Right lung (tissue), 5 donors: ENCODE measurements around the gene TCP11. TPM values are rescaled to one million over a fixed set of nuclear protein-coding genes. Genes with fewer than 3 reads are reported as not detected.

Source experiments
- DNase-seq, 2 donors: peaks; one replicate each; pipeline ENCODE4 v3.0.0-alpha.2; 2013
- polyA plus RNA-seq, 5 donors: library from polyadenylated mRNA; unstranded; fragments of 120-200 nt; gene quantifications; one replicate each; pipeline versions ENCODE4 v1.2.1 to v1.2.3, GENCODE V29; 2013; ENCODE audit warnings: inconsistent platforms in 1 of 5, low replicate concordance in 1 of 5; ENCODE audit not compliant: insufficient read length in 5 of 5, insufficient read depth in 1 of 5

Gene TCP11
- polyA plus RNA-seq, 5 donors, result 0.63 to 1.5 (median 0.86) TPM

DNA sequence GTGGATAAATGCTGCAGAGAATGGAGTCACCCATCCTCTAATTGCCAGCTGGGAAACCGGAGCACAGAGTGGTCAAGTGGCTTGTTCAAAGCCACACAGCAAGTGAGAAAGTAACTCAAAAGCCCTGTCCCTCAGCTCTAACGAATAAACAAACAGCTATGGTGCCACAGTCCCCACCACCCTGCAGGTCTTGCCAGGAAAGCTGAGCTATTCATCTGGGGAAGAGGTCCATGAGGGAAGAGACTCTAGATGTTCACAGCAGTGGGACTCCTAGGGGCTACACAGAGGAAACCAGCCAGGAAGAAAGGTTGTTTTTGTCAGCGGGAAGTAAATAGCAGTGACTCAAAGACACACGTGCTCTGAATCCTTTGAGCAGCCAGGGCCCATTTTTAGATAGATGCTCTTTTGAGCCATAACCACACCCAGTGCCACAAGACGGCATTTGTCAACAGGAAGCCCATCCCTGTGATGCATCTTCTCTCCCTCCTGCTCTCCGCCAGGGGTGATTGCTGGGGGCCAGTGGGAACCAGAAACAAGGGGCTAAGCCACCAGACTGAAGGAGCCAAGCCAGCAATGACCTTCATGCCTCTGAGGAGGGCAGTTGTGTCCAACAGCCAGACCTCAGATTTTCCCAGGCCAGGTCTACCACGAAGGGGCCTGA is 32.4 kb upstream of the TCP11 start:
- no peak for DNase-seq

DNA sequence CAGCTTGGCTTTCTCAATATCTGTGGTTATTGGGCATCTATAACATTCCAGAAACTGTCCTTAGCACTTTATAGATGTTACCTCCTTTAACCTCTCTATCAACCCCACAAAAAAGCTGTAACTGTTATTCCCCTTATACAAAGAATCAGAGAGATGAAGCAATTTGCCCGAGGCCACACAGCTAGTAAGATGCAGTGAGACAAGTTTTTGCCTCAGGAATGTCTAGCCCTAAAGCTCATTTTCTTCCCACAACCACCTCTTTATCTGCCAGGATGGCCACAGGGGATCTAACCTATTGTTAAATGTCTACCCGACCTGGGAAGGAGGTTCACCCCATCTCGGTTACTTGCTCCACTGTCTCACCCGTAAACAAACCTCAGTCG is 31.9 kb upstream of the TCP11 start:
- no peak for DNase-seq

DNA sequence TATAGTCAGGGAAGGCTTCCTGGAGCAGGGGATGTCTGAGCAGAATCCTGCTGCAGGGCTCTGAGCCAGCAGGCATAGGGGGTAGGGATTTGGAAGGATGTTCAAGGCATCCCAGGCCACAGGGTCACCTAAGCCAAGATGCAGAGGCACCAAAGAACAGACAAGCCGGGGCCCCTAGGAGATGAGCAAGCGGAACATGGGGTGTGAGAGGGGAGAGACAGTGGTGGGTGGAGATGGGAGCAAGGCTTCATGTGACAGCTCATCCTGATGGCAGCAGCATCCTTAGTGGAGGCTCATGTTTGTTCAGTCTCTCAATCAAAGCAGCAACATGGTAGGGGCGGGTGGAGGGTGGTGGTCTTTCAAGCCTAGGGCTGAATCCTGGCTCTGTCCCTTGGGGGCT is 29.8 kb upstream of the TCP11 start:
- DNase-seq, result no peak

DNA sequence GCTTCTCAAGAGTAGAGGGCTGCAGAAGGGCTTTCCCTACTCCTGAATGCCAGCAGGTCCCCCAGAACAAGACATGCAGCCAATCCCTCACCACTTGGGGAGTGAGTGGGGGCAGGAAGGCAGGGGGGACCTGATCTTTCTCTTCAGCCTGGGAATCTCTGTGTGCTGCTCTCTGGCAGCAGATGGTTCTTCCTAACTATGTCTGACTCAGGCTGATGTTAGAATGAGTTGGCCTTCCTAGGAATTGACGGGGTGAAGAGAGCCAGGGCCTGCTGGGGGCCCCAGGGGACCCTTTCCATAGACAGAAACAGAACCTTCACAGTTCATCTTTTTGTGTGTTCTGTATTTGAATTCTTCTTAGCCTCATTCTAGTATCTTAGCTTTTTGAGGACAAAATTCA is 29.0 kb upstream of the TCP11 start:
- DNase-seq, result no peak

DNA sequence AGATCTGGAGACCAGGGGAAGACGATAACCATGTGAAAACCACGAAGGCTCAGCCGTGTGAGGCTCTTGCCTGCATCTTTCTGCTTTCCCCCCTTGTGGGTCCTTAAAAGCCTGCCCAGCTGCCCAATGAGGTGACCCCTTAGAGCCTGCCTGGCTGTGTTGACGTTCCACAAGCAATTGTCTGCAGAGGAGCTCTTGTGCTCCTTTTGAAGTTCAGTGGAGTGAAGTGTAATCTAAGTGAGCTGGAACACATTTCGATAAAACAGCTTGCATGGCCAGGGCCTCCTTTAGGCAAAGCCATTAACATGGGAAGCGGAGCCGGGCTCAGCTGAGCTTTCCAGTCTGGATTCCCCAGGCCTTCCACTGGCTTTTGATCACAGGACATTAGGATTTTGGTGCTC is 27.3 kb upstream of the TCP11 start:
- no peak for DNase-seq

DNA sequence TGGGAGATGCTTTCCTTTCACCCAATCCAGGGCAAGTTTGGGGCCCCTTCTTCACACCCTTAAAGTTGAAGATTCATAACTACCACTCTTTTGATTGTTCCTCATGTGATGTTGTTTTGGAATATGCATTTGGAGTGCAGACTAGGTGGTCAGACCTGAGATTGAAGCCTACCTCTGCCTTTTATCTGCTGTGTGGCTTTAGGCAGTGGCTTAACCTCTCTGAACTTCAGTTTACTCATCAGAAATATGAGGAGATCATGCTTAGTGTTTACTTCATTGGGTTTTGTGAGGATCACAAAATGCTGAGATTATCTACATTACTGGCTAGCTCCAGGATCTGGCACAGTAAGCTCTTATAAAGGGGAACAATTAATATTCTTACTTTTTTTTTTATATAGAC is 26.4 kb upstream of the TCP11 start:
- DNase-seq, result no peak

DNA sequence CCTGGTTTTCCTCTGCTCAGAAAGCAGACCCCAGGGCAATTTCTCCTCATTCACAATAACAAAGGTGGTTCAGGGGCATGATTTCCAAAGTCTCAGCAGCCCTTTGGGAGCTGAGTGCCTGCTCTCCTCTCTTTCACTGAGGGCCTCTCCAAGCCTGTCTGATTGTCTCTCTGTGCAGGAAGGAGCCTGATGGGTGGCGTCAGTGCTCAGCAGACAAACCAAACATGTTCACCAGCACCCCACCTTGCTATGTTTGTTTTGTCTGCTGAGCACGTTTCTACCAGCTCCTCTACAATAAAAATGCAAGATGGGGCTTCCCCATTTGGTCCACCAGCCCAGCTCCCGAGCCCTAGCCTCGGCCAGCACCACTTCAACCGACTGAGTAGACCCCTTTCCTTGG is 25.4 kb upstream of the TCP11 start:
- no peak for DNase-seq

DNA sequence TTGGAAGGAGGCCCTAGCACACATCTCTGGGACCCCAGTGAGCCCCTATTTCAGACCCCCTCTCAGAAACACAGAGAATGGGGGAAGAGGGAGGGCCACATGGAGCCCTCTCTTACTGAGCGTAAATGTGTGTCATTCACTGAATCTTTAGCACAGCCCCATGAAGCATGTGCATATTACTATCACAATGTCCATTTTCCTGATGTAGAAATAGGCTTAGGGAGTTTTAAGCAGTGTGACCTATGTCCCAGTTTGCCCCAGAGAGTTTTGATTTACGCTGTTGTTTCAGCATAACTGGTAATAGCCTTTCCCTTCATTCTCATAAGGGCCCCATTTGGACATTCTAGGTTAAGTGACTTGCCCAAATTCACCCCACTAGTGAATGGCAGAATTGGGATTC is 25.0 kb upstream of the TCP11 start:
- no peak for DNase-seq

DNA sequence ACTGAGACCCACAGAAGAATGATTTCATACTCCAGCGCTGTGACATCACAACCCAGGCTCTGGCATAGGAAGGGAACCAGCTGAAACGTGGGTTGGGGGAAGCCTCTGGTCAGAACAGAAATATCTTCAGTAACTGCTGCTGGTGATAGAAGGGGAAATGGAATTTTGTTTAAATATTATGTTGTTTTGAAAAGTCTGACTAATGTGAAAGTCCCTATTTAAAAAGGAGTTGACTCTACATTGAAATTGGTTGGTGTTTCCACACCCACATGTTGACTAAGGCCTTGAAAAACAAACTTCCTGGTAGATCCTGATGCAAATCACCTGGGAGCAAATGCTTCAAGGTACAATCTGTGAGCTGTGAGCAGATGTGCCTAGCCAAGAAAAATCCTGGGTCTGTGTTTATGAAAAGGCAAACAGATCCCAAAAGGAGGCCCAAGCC is 24.5 kb upstream of the TCP11 start:
- DNase-seq, result no peak

DNA sequence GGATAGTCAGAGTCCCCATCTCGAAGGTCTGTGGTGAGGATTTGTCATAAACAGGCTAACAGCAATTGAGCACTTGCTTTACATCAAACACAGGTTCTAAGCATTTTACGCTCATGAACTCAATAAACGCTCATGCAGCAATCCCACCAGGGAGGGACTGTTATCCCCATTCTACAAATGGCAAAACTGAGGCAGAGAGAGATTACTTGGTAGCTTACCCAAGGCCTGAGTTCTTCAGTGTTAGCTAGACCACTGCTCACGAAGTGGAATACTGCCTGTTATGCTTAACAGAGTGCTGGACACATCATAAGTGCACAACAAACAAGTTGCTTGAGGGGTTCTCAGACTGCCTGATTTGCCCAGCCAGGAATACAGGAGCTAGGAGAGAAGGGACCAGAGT is 23.7 kb upstream of the TCP11 start:
- no peak for DNase-seq

DNA sequence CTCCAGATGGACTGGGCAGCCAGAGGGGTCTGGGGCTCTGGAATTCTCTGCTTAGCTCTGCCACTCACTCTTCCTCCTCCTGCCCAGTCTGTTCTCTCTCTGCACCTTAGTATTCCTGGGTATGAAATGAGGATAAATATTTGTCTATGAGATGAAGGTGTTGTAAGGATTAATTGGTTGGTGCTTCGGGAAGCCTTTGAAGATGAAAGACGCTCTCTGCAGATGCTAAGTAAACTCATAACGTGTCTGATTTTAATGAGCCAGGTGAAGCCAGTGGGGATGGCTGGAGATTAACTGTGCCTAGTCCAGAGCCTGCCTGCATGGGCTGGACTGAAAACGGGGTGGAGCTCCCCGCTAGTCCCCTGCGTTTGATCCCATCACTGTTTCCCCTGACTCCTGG is 23.1 kb upstream of the TCP11 start:
- DNase-seq, result no peak

DNA sequence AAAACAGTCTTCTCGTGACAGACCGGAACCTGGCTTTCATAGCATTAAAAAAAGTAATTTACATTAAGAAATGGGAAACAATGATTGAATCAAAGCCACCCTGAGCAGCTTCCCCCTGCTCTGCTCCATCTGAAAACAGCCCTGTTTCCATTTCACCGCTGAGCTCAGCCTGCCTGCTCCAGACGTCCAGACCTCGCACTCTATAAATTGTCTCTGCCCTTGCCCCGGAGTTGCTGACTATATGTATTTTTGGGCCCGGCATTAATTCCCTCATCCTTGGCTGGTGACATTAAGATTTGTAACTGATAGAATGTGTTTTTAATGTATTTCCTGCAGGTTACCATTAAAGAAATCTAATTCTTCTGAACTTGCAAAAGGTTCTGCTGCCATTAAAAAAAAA is 22.7 kb upstream of the TCP11 start:
- DNase-seq, result no peak

DNA sequence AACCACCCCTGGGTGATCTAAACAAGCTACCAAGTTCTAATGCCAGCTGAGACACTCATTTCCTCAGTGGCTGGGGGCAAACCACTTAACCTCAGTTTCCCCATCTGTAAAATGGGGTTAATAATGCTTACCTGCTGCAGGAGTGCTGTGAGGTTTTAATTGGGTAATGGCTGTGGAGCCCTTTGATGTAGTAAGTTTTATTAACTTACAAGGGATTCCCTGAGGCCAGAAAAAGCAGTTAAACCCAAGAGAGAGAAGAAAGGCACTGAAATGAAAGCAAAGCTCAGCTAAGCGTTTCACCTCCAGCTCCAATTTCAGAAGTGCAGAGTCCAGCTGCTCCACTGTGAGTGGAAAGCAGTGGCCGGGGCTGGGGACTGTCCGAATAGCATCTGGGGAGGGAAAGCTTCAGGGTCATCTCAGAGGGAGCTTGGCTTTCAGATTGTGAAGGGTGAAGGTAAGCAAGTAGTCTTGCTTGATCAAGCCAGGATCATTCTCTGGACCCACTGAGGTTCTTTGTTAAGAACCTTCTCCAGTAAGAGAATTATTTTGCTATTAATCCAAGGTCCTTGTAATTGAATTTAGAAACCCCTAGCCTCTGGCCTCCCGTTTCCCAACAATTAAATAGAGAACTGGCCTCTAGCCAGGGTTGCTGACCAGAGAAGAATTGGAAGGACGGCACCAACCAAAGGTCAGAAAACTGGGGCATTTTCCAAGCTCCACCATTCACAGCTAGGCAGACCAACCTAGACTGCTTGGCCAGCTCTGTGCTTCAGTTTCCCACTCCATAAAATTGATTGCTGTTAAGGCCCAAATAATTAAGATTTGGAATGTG is 20.9 kb upstream of the TCP11 start:
- DNase-seq, result no peak

DNA sequence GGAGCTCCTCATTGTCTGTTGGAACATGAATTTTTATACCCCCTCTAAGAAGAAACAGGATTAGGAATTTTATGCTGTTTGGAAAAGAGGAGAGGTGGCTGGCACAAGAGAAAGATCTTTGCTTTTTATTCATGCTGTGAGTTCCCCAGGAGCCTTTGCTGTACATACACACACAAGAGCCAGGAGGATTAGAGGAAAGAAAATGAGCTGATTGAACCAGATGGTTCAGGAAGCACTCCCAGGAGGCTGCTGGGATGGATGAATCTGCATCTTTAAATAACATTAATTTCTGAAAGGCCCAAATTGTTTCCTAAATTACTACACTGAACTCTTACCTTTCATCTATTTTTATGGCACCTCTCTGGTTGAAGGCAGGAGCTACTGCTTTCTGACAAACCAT is 20.1 kb upstream of the TCP11 start:
- DNase-seq, result no peak

DNA sequence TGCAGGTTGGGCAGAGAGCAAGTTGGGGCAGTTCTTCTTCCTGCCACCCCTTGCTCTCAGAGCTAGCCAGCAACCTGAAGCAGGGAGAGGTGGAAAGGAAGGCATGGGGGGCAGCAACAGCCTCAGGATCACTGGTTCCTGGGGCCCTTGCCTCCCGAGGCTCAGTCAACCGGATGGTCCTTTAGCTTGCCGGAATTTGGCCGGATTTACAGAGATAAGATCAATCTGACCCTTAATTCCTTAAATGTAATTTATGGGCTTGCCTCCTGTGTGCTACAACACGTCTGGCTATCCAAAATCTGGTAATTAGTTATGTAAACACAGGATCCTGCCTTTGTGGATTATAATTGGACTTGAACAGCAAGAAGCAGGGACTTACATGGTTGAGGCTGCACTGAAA is 19.5 kb upstream of the TCP11 start:
- no peak for DNase-seq

DNA sequence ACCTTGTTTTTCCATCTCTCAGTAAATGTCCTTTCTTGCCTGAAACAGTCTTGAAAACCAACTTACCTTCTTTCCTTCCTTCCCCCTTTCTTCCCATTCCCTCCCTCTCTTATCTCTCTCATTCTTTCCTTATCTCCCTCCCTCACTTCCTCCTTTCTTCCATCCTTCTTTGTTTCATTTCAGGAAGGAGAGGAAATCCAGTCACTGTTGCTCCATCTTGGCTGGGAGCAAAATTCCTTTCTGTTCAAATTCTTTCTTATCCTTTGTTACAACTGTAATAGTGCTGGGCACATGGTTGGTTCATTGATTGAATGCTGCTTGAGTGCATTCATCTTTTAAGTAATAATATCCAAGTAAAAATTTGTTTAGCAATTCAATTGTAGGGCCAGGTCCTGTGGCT is 17.4 kb upstream of the TCP11 start:
- DNase-seq, result no peak

DNA sequence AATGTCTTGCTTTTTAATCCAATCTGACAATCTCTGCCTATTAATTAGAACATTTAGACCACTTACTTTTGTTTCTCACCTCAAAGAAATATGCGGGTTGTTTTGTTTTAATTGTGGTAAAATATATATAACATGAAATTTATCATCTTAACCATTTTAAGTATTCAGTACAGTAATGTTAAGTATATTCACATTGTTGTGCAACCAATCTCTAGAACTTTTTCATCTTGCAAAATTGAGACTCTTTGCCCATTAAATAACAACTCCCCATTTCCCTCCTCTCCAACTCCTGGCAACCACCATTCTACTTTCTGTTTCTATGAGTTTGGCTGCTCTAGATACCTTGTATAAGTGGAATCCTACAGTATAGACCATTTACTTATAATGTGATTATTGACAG is 13.8 kb upstream of the TCP11 start:
- DNase-seq, result no peak

DNA sequence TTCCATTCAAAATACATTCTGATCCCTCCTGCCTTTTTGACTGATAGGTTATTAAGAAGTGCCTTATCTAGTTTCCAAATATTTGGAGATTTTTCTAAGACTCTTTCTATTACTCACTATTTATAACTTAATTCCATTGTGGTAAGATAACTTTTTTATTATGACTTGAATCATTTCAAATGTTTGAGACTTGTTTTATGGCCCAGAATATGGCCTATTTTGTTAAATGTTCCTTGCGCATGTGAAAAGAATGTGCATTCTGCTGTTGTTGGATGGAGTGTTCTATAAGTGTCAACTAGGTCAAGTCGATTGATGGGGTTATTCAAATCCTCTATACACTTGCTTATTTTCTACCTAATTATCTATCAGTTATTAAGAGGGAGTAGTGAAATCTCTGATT is 13.1 kb upstream of the TCP11 start:
- no peak for DNase-seq

DNA sequence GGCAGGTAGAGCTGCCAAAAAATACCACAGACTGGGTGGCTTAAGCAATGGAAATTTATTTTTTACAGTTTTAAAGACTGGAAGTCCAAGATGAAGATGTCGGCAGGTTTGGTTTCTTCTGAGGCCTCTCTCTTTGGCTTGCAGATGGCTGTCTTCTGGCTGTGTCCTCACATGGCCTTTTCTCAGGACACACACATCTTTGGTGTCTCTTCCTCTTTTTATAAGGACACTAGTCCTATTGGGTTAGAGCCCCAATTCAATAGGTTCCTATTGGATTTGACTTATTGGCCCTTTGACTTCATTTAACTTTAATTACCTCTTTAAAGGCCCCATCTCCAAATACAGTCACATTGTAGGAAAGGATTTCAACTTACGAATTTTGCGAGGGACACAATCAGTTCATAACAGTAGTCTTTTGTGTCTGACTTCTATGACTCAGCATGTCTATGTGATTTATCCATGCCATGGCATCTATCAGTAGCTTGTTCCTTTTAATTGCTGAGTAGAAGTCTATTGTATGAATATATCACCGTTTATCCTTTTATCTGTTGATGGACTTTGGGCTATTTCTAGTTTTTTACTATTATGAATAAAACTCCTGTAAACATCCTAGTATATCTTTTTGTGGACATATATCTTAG is 11.0 kb upstream of the TCP11 start:
- no peak for DNase-seq

DNA sequence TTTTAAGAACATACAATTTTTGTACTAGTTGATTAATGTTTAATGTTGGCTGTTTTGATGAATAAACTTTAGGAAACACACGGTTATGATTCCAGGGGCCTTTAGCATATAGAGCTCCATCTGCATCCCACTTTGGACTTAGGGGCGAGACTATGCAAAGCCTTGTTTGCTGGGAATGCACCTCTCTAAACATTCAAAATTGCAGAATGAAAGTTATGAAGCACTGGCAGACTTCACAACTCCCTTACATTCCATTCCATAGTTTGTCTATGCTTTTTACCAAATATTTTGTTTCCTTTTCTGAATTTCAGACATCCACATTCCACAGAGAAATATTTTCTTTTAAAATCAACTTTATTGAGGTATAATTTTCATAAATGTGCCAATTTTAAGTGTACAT is 10.3 kb upstream of the TCP11 start:
- DNase-seq, result no peak

DNA sequence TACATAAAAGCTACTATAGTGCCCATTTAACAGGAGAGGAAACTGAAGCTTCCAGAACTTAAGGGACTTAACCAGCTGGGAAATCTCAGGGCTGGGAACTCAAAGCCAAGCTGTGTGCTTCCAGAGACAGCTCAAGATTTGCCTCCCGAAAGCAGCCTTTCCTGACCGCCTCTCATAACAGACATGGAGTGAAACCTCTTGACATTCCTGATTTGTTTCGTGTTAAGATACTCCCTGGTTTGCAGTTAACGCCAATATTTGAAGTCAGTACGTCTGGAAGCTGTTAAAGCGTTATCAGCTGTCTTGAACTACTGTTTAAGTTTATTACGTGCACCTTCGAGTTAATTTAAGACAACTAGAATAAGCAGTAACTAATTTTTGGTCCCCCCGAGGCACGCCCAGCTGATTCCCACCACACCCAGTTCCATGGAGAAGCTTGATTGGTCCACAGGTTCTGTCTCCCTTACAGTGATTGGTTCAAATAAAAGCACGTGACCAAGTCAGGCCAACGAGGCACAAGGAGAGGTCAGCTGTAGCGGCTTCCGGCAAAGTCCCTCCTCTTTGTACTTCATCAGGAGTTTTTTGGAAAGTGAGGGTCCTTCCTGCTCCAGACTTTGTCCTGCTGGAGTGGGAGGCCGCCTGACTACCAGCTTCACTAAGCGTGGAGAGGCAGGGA is 8.9 kb upstream of the TCP11 start:
- no peak for DNase-seq

DNA sequence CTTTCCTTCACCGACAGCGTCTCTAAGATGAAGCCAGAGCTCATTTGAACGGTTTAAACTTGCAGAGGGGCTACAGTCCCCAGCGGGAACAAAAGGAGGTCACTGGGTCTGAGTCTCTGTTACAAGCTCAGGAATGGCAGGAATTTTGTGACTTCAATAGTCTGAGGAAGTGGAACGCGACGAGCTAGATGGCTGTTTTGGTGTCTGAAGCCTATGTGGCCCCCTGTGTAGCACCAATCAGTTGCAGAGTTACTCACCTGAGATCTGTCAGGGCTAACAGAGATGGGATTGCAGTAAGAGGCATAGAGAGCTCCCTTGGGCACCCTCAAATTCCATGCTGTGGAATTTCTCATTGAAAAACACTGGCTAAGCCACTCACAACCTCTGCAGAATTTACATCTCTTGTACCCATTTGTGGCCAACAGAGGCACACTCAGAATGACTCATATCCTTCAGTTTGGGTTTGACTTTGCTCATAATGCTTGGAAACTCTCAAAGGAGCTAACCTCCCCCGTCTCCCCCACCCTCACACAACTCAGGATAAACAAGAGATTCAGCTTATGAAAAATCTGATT is 7.1 kb upstream of the TCP11 start:
- DNase-seq, result no peak
